DND-41 (cell line): ENCODE data around the gene AKAP6.

Experiments
- ATAC-seq: fragments of 200-7000 bp; cut with Tn5 transposase; 3 replicates; pipeline ENCODE4 v1.9.1; 2021; ENCODE audit warnings: low read depth; ENCODE audit not compliant: insufficient read depth
- DNase-seq: peaks from one replicate; pipeline ENCODE4 v3.0.0-alpha.2; 2020
- H2AFZ ChIP-seq: 2 replicates; pipeline ENCODE4 v1.6.0; 2012; ENCODE audit warnings: low read depth, low read length
- H3K27ac ChIP-seq: 2 replicates; pipeline ENCODE4 v1.5.1; 2012; ENCODE audit warnings: low read length, inconsistent platforms
- H3K27me3 ChIP-seq: fragments of 200-600 bp; sonication (generic); 2 replicates; pipeline ENCODE4 v1.6.0; 2012; ENCODE audit warnings: low read length, mild to moderate bottlenecking, inconsistent platforms; ENCODE audit not compliant: insufficient read depth, poor library complexity
- H3K36me3 ChIP-seq: 2 replicates; pipeline ENCODE4 v1.5.1; 2012; ENCODE audit warnings: low read length, inconsistent platforms; ENCODE audit not compliant: insufficient read depth
- H3K4me1 ChIP-seq: 2 replicates; pipeline ENCODE4 v1.5.1; 2012; ENCODE audit warnings: mild to moderate bottlenecking, low read length; ENCODE audit not compliant: insufficient read depth
- H3K4me2 ChIP-seq: 2 replicates; pipeline ENCODE4 v1.6.0; 2012; ENCODE audit warnings: mild to moderate bottlenecking, moderate library complexity, low read length, inconsistent platforms; ENCODE audit not compliant: insufficient read depth
- H3K4me3 ChIP-seq, 2 experiments: fragments of 200-600 bp in 1 of 2; shearing (Covaris generic) in 1 of 2; 2 replicates each; pipeline ENCODE4 v1.5.1; 2012 to 2016; ENCODE audit warnings: inconsistent platforms in 2 of 2, low read length in 2 of 2, mild to moderate bottlenecking in 2 of 2, low read depth in 1 of 2, moderate library complexity in 1 of 2
- H3K79me2 ChIP-seq: 2 replicates; pipeline ENCODE4 v1.6.0; 2012; ENCODE audit warnings: low read length, inconsistent platforms; ENCODE audit not compliant: insufficient read depth
- H3K9ac ChIP-seq: 2 replicates; pipeline ENCODE4 v1.6.0; 2012; ENCODE audit warnings: low read depth, mild to moderate bottlenecking, inconsistent platforms, low read length, moderate library complexity
- H3K9me3 ChIP-seq: 2 replicates; pipeline ENCODE4 v1.5.1; 2012; ENCODE audit warnings: low read length, moderate library complexity, mild to moderate bottlenecking, inconsistent platforms; ENCODE audit not compliant: insufficient read depth, severe bottlenecking
- H4K20me1 ChIP-seq: 2 replicates; pipeline ENCODE4 v1.6.0; 2012; ENCODE audit warnings: low read length; ENCODE audit not compliant: insufficient read depth
- EZH2 ChIP-seq: IDR thresholded peaks from 3 replicates; pipeline ENCODE4 v1.6.1; 2012; ENCODE audit warnings: borderline replicate concordance, low read depth, mild to moderate bottlenecking, moderate library complexity, low read length, inconsistent platforms; ENCODE audit not compliant: severe bottlenecking
- TF ChIP-seq, protein P1 (sequence below): IDR thresholded peaks from 2 replicates; pipeline ENCODE4 v1.5.1; 2012; ENCODE audit warnings: borderline replicate concordance, low read length, moderate library complexity, mild to moderate bottlenecking; ENCODE audit not compliant: poor library complexity, severe bottlenecking; ENCODE audit errors: extremely low read depth

The AKAP6 gene

DNA sequence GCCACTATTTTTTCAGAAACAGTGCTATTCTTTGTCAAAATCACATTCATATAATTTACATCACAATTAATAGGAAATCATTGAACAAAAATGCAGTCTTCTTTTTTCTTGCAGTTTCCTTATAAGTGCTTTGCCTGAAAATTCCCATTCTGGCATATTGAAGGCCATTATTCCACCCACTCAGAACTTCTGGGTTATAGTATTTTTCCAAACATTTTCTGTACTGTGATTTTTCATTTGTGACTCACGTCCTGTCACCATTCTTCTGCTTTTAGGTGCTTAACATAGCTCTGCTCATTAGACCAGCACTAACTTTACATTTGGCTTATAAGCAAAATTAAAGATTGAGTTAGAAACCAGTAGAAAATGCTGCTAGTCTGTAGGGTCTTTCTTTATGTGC lies 368.6 kb downstream of the AKAP6 start:
- TF ChIP-seq EZH2, result no peak
- TF ChIP-seq, protein P1, sequence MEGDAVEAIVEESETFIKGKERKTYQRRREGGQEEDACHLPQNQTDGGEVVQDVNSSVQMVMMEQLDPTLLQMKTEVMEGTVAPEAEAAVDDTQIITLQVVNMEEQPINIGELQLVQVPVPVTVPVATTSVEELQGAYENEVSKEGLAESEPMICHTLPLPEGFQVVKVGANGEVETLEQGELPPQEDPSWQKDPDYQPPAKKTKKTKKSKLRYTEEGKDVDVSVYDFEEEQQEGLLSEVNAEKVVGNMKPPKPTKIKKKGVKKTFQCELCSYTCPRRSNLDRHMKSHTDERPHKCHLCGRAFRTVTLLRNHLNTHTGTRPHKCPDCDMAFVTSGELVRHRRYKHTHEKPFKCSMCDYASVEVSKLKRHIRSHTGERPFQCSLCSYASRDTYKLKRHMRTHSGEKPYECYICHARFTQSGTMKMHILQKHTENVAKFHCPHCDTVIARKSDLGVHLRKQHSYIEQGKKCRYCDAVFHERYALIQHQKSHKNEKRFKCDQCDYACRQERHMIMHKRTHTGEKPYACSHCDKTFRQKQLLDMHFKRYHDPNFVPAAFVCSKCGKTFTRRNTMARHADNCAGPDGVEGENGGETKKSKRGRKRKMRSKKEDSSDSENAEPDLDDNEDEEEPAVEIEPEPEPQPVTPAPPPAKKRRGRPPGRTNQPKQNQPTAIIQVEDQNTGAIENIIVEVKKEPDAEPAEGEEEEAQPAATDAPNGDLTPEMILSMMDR, result no peak
- H4K20me1 ChIP-seq, result no peaks in the 10 kb centered on the region
- H3K4me2 ChIP-seq, result no peak overlapping the region
- H3K9me3 ChIP-seq, result no peaks in the 10 kb centered on the region
- no peak overlapping the region for H2AFZ ChIP-seq
- H3K4me3 ChIP-seq, result no peak overlapping the region
- no peaks in the 10 kb centered on the region for H3K36me3 ChIP-seq
- no peak for ATAC-seq
- H3K27me3 ChIP-seq, result no peaks in the 10 kb centered on the region
- DNase-seq, result no peak
- no peaks in the 10 kb centered on the region for H3K4me1 ChIP-seq
- no peak overlapping the region for H3K27ac ChIP-seq
- H3K79me2 ChIP-seq, result no peaks in the 10 kb centered on the region
- H3K9ac ChIP-seq, result no peak overlapping the region

DNA sequence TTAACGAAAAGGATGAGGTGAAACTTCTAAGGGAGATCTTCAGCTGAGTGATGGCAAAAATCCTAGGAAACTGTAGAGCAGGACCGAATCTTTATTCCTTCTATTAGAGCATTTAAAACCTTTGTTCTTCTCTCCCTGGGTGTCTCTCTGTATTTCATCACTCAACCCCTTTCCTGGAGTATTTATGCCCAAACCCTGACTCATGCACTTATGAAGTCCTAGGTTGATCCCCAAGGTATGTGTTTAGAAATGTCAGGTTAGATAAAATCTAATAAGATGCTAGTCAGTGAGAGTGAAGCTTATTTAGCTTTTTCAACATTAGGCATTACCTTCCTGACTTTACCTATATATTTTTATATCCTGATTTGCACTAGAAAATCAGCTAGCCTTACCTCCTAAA lies 369.7 kb downstream of the AKAP6 start:
- no peak for DNase-seq
- Histone ChIP-seq H3K4me2 (no peak overlapping the region), H3K9ac (no peak overlapping the region), H3K9me3 (no peaks in the 10 kb centered on the region), H4K20me1 (no peaks in the 10 kb centered on the region), H3K27me3 (no peaks in the 10 kb centered on the region), H3K4me3 (no peak overlapping the region), H3K4me1 (no peaks in the 10 kb centered on the region), H3K36me3 (no peaks in the 10 kb centered on the region), H2AFZ (no peak overlapping the region), H3K27ac (no peak overlapping the region), H3K79me2 (no peaks in the 10 kb centered on the region)
- no peak for TF ChIP-seq EZH2
- TF ChIP-seq, protein P1, result no peak
- no peak for ATAC-seq

DNA sequence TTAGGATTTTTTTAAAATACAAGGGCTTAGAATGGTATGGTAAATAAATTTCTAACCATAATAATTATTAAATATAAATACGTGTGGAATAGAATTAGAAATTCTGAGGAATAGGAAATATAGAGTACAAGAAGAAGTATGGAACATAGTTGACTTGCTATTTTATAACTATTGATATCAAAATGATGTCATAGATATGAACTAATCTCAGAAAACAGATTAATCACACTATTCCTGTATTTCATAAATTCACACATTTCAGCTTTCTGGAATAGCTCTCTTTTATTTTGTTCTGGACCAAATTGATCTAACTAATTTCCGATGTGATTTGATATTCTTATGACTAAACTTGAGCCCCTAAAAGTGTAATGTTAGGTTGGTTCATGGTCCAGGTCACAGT lies 372.4 kb downstream of the AKAP6 start:
- H3K4me1 ChIP-seq, result no peaks in the 10 kb centered on the region
- ATAC-seq, result no peak
- no peak overlapping the region for H3K9ac ChIP-seq

More for the DNA sequence above, 372.4 kb downstream of the AKAP6 start:
- H3K4me3 ChIP-seq, result no peak overlapping the region
- H3K79me2 ChIP-seq, result no peaks in the 10 kb centered on the region
- H3K36me3 ChIP-seq, result no peaks in the 10 kb centered on the region
- TF ChIP-seq, protein P1, result no peak
- no peak for TF ChIP-seq EZH2
- no peak overlapping the region for H2AFZ ChIP-seq
- no peaks in the 10 kb centered on the region for H4K20me1 ChIP-seq
- no peak for DNase-seq
- no peak overlapping the region for H3K4me2 ChIP-seq
- H3K27me3 ChIP-seq, result no peaks in the 10 kb centered on the region
- H3K9me3 ChIP-seq, result no peaks in the 10 kb centered on the region
- H3K27ac ChIP-seq, result no peak overlapping the region
